ENCODE data around the gene CD99L2. TPM values are rescaled to one million over a fixed set of nuclear protein-coding genes. Genes with fewer than 3 reads are reported as not detected.

CD99L2 gene
- total RNA-seq, 1 experiment from 2014 or later = 9.4 TPM

DNA sequence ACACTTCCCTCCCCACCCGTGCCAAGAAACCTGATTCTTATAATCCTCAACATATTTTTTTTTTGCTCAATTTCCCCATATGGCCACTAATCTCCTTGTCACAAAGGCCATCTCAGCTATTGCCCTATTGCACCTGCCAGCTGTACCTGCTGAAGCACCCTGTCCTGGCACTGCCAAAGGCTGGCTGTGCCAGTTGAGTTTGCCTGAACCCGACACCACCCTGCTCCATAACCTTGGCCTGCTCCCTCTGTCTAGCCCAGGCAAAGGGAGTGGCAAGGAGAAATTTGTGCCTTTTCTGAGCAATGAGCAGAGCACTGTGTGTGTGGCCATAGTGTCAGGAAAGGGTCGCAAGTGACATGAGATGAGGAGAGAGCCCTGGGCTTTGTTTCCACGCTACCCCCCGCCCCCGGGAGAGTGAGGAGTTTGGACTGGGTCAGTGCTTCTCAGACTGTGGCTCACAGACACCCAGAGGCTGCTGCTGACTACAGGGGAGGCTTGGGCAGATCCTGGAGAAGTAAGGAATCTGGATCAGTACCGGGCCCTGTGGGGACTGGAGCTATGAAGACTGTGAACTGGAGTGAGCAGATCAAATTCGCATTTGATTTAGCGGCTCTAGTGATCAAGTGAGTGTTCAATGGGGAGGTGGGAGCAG lies 42.5 kb upstream of the CD99L2 start (continued):
- TF ChIP-seq, protein P1, sequence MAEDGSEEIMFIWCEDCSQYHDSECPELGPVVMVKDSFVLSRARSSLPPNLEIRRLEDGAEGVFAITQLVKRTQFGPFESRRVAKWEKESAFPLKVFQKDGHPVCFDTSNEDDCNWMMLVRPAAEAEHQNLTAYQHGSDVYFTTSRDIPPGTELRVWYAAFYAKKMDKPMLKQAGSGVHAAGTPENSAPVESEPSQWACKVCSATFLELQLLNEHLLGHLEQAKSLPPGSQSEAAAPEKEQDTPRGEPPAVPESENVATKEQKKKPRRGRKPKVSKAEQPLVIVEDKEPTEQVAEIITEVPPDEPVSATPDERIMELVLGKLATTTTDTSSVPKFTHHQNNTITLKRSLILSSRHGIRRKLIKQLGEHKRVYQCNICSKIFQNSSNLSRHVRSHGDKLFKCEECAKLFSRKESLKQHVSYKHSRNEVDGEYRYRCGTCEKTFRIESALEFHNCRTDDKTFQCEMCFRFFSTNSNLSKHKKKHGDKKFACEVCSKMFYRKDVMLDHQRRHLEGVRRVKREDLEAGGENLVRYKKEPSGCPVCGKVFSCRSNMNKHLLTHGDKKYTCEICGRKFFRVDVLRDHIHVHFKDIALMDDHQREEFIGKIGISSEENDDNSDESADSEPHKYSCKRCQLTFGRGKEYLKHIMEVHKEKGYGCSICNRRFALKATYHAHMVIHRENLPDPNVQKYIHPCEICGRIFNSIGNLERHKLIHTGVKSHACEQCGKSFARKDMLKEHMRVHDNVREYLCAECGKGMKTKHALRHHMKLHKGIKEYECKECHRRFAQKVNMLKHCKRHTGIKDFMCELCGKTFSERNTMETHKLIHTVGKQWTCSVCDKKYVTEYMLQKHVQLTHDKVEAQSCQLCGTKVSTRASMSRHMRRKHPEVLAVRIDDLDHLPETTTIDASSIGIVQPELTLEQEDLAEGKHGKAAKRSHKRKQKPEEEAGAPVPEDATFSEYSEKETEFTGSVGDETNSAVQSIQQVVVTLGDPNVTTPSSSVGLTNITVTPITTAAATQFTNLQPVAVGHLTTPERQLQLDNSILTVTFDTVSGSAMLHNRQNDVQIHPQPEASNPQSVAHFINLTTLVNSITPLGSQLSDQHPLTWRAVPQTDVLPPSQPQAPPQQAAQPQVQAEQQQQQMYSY (CRISPR knock-in tag; IDR thresholded peaks at IDR 0.05) = no peak
- TF ChIP-seq, protein P2, sequence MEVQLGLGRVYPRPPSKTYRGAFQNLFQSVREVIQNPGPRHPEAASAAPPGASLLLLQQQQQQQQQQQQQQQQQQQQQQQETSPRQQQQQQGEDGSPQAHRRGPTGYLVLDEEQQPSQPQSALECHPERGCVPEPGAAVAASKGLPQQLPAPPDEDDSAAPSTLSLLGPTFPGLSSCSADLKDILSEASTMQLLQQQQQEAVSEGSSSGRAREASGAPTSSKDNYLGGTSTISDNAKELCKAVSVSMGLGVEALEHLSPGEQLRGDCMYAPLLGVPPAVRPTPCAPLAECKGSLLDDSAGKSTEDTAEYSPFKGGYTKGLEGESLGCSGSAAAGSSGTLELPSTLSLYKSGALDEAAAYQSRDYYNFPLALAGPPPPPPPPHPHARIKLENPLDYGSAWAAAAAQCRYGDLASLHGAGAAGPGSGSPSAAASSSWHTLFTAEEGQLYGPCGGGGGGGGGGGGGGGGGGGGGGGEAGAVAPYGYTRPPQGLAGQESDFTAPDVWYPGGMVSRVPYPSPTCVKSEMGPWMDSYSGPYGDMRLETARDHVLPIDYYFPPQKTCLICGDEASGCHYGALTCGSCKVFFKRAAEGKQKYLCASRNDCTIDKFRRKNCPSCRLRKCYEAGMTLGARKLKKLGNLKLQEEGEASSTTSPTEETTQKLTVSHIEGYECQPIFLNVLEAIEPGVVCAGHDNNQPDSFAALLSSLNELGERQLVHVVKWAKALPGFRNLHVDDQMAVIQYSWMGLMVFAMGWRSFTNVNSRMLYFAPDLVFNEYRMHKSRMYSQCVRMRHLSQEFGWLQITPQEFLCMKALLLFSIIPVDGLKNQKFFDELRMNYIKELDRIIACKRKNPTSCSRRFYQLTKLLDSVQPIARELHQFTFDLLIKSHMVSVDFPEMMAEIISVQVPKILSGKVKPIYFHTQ (CRISPR knock-in tag; IDR thresholded peaks at IDR 0.05) = no peak
- TF ChIP-seq SP1 (CRISPR knock-in tag; conservative IDR thresholded peaks at IDR 0.05) (no peak), FOXJ3 (CRISPR knock-in tag; IDR thresholded peaks at IDR 0.05; ENCODE audit: borderline replicate concordance) (no peak), KAT7 (CRISPR knock-in tag; IDR thresholded peaks at IDR 0.05; ENCODE audit: borderline replicate concordance) (no peak), FOXP1 (CRISPR knock-in tag; IDR thresholded peaks at IDR 0.05; ENCODE audit: borderline replicate concordance) (no peak)
- TF ChIP-seq, protein P3, sequence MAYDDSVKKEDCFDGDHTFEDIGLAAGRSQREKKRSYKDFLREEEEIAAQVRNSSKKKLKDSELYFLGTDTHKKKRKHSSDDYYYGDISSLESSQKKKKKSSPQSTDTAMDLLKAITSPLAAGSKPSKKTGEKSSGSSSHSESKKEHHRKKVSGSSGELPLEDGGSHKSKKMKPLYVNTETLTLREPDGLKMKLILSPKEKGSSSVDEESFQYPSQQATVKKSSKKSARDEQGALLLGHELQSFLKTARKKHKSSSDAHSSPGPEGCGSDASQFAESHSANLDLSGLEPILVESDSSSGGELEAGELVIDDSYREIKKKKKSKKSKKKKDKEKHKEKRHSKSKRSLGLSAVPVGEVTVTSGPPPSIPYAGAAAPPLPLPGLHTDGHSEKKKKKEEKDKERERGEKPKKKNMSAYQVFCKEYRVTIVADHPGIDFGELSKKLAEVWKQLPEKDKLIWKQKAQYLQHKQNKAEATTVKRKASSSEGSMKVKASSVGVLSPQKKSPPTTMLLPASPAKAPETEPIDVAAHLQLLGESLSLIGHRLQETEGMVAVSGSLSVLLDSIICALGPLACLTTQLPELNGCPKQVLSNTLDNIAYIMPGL (CRISPR knock-in tag; IDR thresholded peaks at IDR 0.05) = no peak
- TF ChIP-seq, protein P4, sequence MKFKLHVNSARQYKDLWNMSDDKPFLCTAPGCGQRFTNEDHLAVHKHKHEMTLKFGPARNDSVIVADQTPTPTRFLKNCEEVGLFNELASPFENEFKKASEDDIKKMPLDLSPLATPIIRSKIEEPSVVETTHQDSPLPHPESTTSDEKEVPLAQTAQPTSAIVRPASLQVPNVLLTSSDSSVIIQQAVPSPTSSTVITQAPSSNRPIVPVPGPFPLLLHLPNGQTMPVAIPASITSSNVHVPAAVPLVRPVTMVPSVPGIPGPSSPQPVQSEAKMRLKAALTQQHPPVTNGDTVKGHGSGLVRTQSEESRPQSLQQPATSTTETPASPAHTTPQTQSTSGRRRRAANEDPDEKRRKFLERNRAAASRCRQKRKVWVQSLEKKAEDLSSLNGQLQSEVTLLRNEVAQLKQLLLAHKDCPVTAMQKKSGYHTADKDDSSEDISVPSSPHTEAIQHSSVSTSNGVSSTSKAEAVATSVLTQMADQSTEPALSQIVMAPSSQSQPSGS (CRISPR knock-in tag; IDR thresholded peaks at IDR 0.05; ENCODE audit: borderline replicate concordance, low read depth) = no peak
- TF ChIP-seq, protein P5, sequence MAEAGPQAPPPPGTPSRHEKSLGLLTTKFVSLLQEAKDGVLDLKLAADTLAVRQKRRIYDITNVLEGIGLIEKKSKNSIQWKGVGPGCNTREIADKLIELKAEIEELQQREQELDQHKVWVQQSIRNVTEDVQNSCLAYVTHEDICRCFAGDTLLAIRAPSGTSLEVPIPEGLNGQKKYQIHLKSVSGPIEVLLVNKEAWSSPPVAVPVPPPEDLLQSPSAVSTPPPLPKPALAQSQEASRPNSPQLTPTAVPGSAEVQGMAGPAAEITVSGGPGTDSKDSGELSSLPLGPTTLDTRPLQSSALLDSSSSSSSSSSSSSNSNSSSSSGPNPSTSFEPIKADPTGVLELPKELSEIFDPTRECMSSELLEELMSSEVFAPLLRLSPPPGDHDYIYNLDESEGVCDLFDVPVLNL (CRISPR knock-in tag; IDR thresholded peaks at IDR 0.05; ENCODE audit: borderline replicate concordance, low read depth) = no peak
- TF ChIP-seq, protein P6, sequence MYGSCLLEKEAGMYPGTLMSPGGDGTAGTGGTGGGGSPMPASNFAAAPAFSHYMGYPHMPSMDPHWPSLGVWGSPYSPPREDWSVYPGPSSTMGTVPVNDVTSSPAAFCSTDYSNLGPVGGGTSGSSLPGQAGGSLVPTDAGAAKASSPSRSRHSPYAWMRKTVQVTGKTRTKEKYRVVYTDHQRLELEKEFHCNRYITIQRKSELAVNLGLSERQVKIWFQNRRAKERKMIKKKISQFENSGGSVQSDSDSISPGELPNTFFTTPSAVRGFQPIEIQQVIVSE (CRISPR knock-in tag; IDR thresholded peaks at IDR 0.05; ENCODE audit: borderline replicate concordance) = no peak

DNA sequence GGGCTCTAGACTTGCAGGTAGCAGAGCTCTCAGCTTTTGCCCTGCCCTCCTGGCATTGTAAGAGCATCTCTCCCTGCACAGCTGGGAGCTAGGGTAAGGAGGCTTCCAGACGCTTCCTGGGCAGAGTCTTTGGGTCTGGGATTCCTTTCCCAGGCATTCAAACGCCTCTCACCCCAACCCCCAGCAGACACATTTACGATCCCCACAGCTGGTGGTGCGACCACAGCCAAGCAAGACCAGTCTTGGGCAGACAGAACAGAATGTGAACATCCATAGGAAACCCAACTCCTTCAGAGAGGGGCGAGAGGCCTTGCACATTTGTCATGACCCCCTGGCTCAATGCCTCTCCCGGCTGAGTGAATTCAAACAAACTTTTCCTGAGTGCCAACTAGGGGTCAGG lies 38.1 kb upstream of the CD99L2 start:
- Mint-ChIP-seq H3K4me3 (no peak overlapping the region), H3K36me3 (peaks cover 4% of the 10 kb centered on the region; the same call in 1 of the 2 replicates), H3K9me3 (peaks cover 7% of the 10 kb centered on the region), H3K27me3 (ENCODE audit: low read depth) (no peaks in the 10 kb centered on the region), H3K27ac (no peak overlapping the region), H3K4me1 (peaks cover 39% of the 10 kb centered on the region)
- DNase-seq (ENCODE audit: low spot score) (no peak), ATAC-seq (no peak)
- POLR2A ChIA-PET = interaction anchor here (0.6 kb wide), 1 partner anchor 46 kb away, joined by 4 read pairs; the partner anchor contains the start of gene HMGB3
- CTCF ChIA-PET = no interaction called here
- no peak for TF ChIP-seq ZNF138 (CRISPR knock-in tag; conservative IDR thresholded peaks at IDR 0.05)
- no peak for TF ChIP-seq RELA (CRISPR knock-in tag; IDR thresholded peaks at IDR 0.05; ENCODE audit: borderline replicate concordance)
- no peak for TF ChIP-seq TEAD4 (CRISPR knock-in tag; IDR thresholded peaks at IDR 0.05)
- no peak for TF ChIP-seq FOXJ3 (CRISPR knock-in tag; IDR thresholded peaks at IDR 0.05; ENCODE audit: borderline replicate concordance)
- no peak for TF ChIP-seq ZNF396 (CRISPR knock-in tag; IDR thresholded peaks at IDR 0.05; ENCODE audit: borderline replicate concordance)
- TF ChIP-seq, protein P7, sequence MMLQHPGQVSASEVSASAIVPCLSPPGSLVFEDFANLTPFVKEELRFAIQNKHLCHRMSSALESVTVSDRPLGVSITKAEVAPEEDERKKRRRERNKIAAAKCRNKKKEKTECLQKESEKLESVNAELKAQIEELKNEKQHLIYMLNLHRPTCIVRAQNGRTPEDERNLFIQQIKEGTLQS (CRISPR knock-in tag; conservative IDR thresholded peaks at IDR 0.05) = no peak
- TF ChIP-seq NR3C1 (CRISPR knock-in tag; conservative IDR thresholded peaks at IDR 0.05; ENCODE audit: low read depth) = no peak
- TF ChIP-seq NR2C2 (CRISPR knock-in tag; IDR thresholded peaks at IDR 0.05) = no peak
- TF ChIP-seq NR1H2 (CRISPR knock-in tag; IDR thresholded peaks at IDR 0.05) = no peak
- TF ChIP-seq, protein P4 (CRISPR knock-in tag; IDR thresholded peaks at IDR 0.05; ENCODE audit: borderline replicate concordance, low read depth) = no peak
